WTC11 (cell line): Measurements from ENCODE around the gene TAPBPL. TPM values are rescaled to one million over a fixed set of nuclear protein-coding genes. Genes with fewer than 3 reads are reported as not detected.

Source experiments
- ATAC-seq: fragments of 200-7000 bp; cut with Tn5 transposase; 2 replicates; pipeline ENCODE4 v1.10.0; 2021; ENCODE audit warnings: mild to moderate bottlenecking, moderate library complexity
- CTCF ChIA-PET: fragments of 300-600 bp; sonication (Branson Sonifier 250); formaldehyde crosslinking; loops from one replicate; lab custom pipeline; 2021; ENCODE audit warnings: antibody characterized with exemption; lab: Charles Lee
- POLR2A ChIA-PET: fragments of 350-600 bp; sonication (Branson Sonifier 250); formaldehyde crosslinking; loops from one replicate; lab custom pipeline; 2021; ENCODE audit warnings: antibody characterized with exemption; lab: Charles Lee
- DNase-seq: peaks from one replicate; pipeline ENCODE4 v3.0.0; 2021; ENCODE audit warnings: low spot score
- H3K27ac Mint-ChIP-seq: 2 replicates; pipeline ENCODE4 v1.8.0; 2021; ENCODE audit warnings: mixed read lengths
- H3K27me3 Mint-ChIP-seq: 2 replicates; pipeline ENCODE4 v1.8.0; 2021; ENCODE audit warnings: low read depth, mild to moderate bottlenecking, moderate library complexity, mixed read lengths
- H3K36me3 Mint-ChIP-seq: 2 replicates; pipeline ENCODE4 v1.8.0; 2021; ENCODE audit warnings: mixed read lengths
- H3K4me1 Mint-ChIP-seq: 2 replicates; pipeline ENCODE4 v1.8.0; 2022; ENCODE audit warnings: mixed read lengths
- H3K4me3 Mint-ChIP-seq: 2 replicates; pipeline ENCODE4 v1.8.0; 2021; ENCODE audit warnings: mild to moderate bottlenecking, moderate library complexity, mixed read lengths
- H3K9me3 Mint-ChIP-seq: 2 replicates; pipeline ENCODE4 v1.8.0; 2021; ENCODE audit warnings: mixed read lengths
- ATF1 ChIP-seq: sonication (generic); formaldehyde crosslinking; IDR thresholded peaks from 2 replicates; pipeline ENCODE4 v1.8.1; 2023; ENCODE audit warnings: mild to moderate bottlenecking, moderate library complexity, missing genetic modification reagents
- CBFB ChIP-seq: sonication (generic); formaldehyde crosslinking; IDR thresholded peaks from 2 replicates; pipeline ENCODE4 v1.8.1; 2022; ENCODE audit warnings: mild to moderate bottlenecking, low read depth, missing genetic modification reagents
- HMGA2 ChIP-seq: fragments of 250-450 bp; sonication (Bioruptor Pico); IDR thresholded peaks from 2 replicates; pipeline ENCODE4 v1.4.0; 2021; ENCODE audit warnings: mild to moderate bottlenecking, moderate library complexity
- JUN ChIP-seq: sonication (generic); formaldehyde crosslinking; IDR thresholded peaks from 2 replicates; pipeline ENCODE4 v1.8.0; 2023; ENCODE audit warnings: mild to moderate bottlenecking, missing genetic modification reagents
- MXD4 ChIP-seq: fragments of 250-450 bp; sonication (Bioruptor Pico); IDR thresholded peaks from 2 replicates; pipeline ENCODE4 v1.8.0; 2021; ENCODE audit warnings: mild to moderate bottlenecking, moderate library complexity, borderline replicate concordance
- TCF7 ChIP-seq: sonication (generic); formaldehyde crosslinking; IDR thresholded peaks from 2 replicates; pipeline ENCODE4 v1.8.0; 2022; ENCODE audit warnings: mild to moderate bottlenecking, low read depth, missing genetic modification reagents, moderate library complexity
- ZNF121 ChIP-seq: sonication (generic); formaldehyde crosslinking; IDR thresholded peaks from 2 replicates; pipeline ENCODE4 v1.8.0; 2023; ENCODE audit warnings: missing genetic modification reagents
- ZNF317 ChIP-seq: sonication (generic); formaldehyde crosslinking; IDR thresholded peaks from 2 replicates; pipeline ENCODE4 v1.8.1; 2023; ENCODE audit warnings: low read depth, mild to moderate bottlenecking, moderate library complexity, missing genetic modification reagents, borderline replicate concordance
- total RNA-seq: library from RNA; stranded (reverse); gene quantifications from 3 replicates; pipeline ENCODE4 v1.2.3, GENCODE V29; 2021
- TF ChIP-seq, protein P1 (sequence below): sonication (generic); formaldehyde crosslinking; IDR thresholded peaks from 2 replicates; pipeline ENCODE4 v1.8.1; 2023; ENCODE audit warnings: mild to moderate bottlenecking, missing genetic modification reagents, moderate library complexity
- TF ChIP-seq, protein P2 (sequence below): sonication (generic); formaldehyde crosslinking; IDR thresholded peaks from 2 replicates; pipeline ENCODE4 v1.8.0; 2023; ENCODE audit warnings: mild to moderate bottlenecking, missing genetic modification reagents
- TF ChIP-seq, protein P3 (sequence below): fragments of 250-450 bp; sonication (Bioruptor Pico); IDR thresholded peaks from 2 replicates; pipeline ENCODE4 v1.9.0; 2021; ENCODE audit warnings: mild to moderate bottlenecking
- TF ChIP-seq, protein P4 (sequence below): sonication (generic); formaldehyde crosslinking; IDR thresholded peaks from 2 replicates; pipeline ENCODE4 v1.8.0; 2023; ENCODE audit warnings: missing genetic modification reagents, mild to moderate bottlenecking, borderline replicate concordance

Gene TAPBPL
- total RNA-seq, 1 experiment from 2014 or later, result 1.3 TPM

- TF ChIP-seq, protein P1, sequence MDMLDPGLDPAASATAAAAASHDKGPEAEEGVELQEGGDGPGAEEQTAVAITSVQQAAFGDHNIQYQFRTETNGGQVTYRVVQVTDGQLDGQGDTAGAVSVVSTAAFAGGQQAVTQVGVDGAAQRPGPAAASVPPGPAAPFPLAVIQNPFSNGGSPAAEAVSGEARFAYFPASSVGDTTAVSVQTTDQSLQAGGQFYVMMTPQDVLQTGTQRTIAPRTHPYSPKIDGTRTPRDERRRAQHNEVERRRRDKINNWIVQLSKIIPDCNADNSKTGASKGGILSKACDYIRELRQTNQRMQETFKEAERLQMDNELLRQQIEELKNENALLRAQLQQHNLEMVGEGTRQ (CRISPR knock-in tag), result no peak
These were observed 15.7 kb upstream of the TAPBPL start (continued) for GRCh38 chr12:6435961-6436715.

DNA sequence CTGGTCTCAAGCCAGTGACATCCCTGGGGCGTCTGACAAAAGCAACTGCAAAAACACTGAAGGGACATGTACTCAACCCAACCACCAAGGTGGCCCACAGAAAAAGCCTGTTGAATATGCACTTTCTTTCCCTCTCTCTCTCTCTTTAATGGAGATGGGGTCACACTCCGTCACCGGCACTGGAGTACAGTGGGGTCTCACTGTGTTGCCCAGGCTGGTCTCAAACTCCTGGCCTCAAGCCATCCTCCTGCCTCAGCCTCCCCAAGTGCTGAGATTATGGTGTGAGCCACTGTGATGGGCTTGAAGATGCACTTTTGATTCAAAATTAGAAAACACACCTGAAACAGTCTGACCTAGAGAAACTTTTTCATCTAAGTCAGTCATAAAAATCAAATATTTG lies 14.3 kb upstream of the TAPBPL start:
- Mint-ChIP-seq H3K4me1 (peaks cover 26% of the 10 kb centered on the region), H3K27me3 (no peaks in the 10 kb centered on the region), H3K27ac (no peak overlapping the region), H3K36me3 (no peaks in the 10 kb centered on the region), H3K4me3 (no peak overlapping the region), H3K9me3 (peaks cover 3% of the 10 kb centered on the region)
- DNase-seq (no peak), ATAC-seq (no peak)
- CTCF ChIA-PET, result interaction anchor here (2.2 kb wide), 1 partner anchor 28 kb away, joined by 8 read pairs; no protein-coding TSS in a partner anchor
- TF ChIP-seq JUN (CRISPR knock-in tag), result no peak
- peak; percentile 97 for TF ChIP-seq ZNF121 (CRISPR knock-in tag)
- POLR2A ChIA-PET, result no interaction called here

- Mint-ChIP-seq H3K4me3 (no peak overlapping the region), H3K36me3 (no peaks in the 10 kb centered on the region), H3K27ac (no peak overlapping the region), H3K9me3 (peaks cover 3% of the 10 kb centered on the region), H3K4me1 (peaks cover 20% of the 10 kb centered on the region)
- no peak for DNase-seq
- ChIA-PET CTCF (interaction anchor here (1.5 to 1.6 kb wide), 2 partner anchors 27 to 99 kb away, joined by 4 to 10 read pairs; no protein-coding TSS in a partner anchor), POLR2A (interaction anchor here (0.7 to 1.2 kb wide), 2 partner anchors 19 to 87 kb away, joined by 3 read pairs; no protein-coding TSS in a partner anchor)
- no peak for ATAC-seq
- TF ChIP-seq MXD4 (CRISPR knock-in tag) (no peak), TCF7 (CRISPR knock-in tag) (no peak), CBFB (CRISPR knock-in tag) (no peak), HMGA2 (CRISPR knock-in tag) (no peak), ATF1 (CRISPR knock-in tag) (no peak), ZNF317 (CRISPR knock-in tag) (no peak)
- TF ChIP-seq, protein P2, sequence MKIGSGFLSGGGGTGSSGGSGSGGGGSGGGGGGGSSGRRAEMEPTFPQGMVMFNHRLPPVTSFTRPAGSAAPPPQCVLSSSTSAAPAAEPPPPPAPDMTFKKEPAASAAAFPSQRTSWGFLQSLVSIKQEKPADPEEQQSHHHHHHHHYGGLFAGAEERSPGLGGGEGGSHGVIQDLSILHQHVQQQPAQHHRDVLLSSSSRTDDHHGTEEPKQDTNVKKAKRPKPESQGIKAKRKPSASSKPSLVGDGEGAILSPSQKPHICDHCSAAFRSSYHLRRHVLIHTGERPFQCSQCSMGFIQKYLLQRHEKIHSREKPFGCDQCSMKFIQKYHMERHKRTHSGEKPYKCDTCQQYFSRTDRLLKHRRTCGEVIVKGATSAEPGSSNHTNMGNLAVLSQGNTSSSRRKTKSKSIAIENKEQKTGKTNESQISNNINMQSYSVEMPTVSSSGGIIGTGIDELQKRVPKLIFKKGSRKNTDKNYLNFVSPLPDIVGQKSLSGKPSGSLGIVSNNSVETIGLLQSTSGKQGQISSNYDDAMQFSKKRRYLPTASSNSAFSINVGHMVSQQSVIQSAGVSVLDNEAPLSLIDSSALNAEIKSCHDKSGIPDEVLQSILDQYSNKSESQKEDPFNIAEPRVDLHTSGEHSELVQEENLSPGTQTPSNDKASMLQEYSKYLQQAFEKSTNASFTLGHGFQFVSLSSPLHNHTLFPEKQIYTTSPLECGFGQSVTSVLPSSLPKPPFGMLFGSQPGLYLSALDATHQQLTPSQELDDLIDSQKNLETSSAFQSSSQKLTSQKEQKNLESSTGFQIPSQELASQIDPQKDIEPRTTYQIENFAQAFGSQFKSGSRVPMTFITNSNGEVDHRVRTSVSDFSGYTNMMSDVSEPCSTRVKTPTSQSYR (CRISPR knock-in tag), result no peak
- TF ChIP-seq, protein P3, sequence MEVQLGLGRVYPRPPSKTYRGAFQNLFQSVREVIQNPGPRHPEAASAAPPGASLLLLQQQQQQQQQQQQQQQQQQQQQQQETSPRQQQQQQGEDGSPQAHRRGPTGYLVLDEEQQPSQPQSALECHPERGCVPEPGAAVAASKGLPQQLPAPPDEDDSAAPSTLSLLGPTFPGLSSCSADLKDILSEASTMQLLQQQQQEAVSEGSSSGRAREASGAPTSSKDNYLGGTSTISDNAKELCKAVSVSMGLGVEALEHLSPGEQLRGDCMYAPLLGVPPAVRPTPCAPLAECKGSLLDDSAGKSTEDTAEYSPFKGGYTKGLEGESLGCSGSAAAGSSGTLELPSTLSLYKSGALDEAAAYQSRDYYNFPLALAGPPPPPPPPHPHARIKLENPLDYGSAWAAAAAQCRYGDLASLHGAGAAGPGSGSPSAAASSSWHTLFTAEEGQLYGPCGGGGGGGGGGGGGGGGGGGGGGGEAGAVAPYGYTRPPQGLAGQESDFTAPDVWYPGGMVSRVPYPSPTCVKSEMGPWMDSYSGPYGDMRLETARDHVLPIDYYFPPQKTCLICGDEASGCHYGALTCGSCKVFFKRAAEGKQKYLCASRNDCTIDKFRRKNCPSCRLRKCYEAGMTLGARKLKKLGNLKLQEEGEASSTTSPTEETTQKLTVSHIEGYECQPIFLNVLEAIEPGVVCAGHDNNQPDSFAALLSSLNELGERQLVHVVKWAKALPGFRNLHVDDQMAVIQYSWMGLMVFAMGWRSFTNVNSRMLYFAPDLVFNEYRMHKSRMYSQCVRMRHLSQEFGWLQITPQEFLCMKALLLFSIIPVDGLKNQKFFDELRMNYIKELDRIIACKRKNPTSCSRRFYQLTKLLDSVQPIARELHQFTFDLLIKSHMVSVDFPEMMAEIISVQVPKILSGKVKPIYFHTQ (CRISPR knock-in tag), result no peak
- TF ChIP-seq, protein P4, sequence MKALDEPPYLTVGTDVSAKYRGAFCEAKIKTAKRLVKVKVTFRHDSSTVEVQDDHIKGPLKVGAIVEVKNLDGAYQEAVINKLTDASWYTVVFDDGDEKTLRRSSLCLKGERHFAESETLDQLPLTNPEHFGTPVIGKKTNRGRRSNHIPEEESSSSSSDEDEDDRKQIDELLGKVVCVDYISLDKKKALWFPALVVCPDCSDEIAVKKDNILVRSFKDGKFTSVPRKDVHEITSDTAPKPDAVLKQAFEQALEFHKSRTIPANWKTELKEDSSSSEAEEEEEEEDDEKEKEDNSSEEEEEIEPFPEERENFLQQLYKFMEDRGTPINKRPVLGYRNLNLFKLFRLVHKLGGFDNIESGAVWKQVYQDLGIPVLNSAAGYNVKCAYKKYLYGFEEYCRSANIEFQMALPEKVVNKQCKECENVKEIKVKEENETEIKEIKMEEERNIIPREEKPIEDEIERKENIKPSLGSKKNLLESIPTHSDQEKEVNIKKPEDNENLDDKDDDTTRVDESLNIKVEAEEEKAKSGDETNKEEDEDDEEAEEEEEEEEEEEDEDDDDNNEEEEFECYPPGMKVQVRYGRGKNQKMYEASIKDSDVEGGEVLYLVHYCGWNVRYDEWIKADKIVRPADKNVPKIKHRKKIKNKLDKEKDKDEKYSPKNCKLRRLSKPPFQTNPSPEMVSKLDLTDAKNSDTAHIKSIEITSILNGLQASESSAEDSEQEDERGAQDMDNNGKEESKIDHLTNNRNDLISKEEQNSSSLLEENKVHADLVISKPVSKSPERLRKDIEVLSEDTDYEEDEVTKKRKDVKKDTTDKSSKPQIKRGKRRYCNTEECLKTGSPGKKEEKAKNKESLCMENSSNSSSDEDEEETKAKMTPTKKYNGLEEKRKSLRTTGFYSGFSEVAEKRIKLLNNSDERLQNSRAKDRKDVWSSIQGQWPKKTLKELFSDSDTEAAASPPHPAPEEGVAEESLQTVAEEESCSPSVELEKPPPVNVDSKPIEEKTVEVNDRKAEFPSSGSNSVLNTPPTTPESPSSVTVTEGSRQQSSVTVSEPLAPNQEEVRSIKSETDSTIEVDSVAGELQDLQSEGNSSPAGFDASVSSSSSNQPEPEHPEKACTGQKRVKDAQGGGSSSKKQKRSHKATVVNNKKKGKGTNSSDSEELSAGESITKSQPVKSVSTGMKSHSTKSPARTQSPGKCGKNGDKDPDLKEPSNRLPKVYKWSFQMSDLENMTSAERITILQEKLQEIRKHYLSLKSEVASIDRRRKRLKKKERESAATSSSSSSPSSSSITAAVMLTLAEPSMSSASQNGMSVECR (CRISPR knock-in tag), result no peak
- TF ChIP-seq, all 79 proteins: peak for 0
- no peaks in the 10 kb centered on the region for H3K27me3 Mint-ChIP-seq
These were observed 13.5 kb upstream of the TAPBPL start for GRCh38 chr12:6438345-6438744.
